ENCODE data around the gene CABP4.

CABP4 gene

DNA sequence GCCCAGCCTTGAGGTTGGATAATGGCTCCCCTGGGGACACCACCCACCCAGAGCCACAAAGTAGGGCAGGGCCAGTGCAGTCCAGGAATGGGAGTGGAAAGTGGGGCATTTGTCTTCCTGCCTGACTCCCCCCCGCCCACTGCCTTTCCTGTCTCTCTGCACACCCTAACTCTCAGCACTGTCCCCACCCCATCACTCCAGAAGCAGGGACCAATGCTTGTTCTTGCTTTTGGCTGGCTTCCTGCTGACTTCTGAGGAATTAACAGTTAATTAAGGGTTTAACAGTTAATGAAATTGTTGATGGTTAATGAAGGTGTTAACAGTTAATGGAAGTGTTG is 45.3 kb downstream of the CABP4 start:
- no peak for DNase-seq

DNA sequence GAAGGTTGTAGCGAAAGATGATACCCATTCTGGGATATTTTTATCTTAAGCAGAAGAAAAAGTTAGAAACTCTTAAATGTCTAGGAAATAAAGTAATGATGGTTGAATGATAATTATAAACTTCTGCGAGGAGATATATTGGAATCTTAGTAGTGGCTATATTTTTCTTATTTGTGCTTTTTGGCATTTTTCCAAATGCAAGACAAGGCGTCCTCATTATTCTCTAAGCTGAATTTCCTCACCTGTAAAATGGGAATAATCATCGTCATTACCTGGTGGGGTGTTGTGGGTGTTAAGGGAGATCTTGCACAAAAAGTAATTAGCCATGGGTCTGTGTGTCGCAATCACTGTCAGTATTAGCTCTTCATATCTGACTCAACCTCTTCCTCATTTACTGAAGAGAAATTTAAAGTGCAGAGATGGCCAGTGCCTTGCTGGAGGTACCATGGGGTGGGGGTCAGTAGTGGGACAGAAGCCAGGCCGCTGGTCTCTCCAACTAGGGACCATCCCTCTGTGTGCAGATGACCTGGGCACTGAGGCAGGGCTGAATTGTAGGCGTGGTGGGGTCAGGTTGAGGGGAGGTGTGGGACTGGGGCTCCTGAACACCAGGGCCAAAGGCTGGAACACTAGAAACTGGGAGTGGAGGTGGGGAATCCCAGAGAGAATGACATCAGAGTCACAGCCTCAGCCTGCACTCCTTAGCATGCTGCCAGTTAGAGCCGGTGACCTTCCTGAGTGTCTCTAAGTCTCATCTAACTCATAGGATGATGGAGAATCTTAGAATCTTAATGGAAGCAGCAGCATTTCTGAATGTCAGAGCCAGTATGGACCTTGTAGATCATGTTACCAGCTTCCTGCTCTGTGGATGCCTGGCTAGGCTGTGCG is 45.9 kb downstream of the CABP4 start:
- no peak for DNase-seq

GRCh38 chr11:67501854-67502253 is 46.7 kb downstream of the CABP4 start:
- no peak for DNase-seq

DNA sequence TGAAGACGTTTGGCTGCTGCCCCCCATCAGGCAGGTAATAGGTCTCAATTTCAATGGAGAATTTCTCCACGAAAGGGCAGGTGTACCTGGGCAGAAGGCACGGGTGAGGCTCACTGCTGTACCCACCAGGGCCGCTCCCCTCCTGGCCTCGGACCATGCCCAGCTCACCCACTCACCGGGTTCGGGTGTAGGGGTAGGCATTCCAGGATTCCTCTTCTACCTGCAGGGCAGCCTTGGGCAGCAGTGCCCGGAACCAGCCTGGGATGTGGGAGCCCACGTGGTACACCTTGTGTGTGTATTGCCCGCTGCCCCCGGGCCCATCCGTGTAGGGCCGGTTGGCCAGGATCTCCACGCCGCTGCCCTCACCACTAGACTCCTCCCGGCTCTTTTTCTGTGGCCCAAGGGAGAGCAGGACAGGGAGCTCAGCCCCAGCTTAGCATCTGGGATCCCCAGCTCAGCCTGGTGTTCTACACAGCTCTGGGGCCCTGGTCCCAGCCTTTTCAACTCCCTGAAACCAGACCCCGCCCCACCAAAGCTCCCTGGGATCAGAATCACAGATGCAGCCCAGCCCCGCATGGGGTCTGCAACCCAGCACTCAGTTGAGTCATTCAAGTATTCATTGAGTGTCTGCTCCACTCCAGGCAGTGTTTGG is 47.3 kb downstream of the CABP4 start:
- no peak for DNase-seq

DNA sequence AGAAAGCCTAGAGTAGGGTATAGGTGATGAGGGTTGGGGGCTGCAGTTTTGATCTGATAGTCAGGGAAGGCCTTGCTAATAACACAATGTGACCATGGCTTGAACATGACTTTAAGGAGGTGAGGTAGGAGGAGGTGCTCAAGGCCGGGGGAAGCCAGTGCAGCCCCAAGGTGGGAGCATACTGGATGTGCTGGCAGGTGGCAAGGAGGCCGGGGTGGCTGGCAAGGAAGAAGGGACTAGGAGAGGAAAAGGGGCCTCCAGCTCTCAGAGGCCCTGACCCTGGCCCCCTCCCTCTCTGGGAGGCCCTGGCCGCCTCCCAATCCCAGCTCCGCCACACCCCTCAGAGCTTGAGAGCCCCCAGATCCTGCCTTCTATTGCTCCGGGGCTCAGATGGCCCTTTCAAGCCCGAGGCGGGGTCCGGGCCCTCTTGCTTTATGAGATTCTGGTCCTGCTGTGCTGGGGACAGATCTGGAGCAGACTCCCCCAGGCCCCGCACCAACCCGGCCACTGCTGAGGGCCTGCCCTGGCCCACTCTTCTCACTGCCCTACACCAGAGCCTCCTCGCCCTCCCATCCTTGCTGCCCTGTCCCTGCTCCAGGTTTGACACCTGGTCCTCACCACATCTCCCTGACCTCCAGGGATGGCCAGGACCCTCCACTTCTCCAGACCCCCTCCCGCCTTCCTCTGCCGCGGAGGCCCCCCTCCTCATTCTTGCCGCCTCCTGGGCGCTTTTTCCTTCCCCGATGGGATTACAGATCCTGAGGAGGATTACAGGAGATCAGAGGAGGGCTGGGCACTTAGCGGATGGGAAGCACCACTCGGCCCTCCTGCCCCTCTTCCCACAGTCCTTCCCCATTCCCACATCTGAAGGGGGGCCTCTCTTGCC is 48.2 kb downstream of the CABP4 start:
- DNase-seq = no peak

DNA sequence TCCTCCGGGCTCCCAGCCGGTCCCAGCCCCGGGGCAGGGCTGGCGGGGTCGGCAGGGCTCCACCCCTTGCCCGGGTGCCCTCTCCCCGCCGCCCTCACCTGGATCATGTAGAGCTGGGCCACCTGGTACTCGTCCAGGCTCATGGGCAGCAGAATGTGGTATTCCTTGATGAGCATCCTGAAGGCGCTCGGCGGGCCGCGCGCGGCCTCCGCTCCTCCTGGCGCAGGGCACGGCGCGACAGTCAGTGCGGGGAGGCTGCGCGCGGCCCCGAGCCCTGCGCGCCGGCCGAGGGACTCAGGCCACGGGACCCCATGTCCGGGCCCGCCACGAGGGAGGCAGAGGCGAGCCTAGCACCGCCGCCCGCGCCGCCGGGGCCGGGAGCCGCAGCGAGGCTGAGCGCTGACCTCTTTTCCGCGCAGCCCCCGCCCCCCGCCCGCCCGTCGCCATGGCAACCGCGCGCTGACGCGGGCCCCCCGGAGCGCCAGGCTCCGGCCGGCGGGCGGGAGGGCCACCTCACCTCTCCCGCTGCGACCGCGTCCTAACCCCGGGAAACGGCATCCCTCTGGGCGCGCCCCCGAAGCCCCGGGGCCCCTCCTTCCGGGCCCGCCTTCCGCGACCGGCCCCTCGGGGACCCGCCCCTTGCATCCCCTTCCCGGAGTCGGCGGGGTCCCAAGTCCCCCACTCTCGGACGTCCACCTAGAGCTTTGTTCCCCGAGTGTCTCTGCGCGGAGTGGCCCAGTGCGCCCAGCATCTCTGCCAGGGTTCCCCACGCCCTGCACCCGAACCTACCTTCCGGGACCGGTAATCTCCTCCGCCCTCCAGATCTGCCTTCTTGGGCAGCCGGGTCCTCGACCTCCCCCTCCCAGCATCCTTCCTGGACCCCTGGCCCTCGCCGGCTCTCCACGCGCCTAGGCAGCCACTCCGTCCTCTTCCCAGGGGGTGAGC is 49.1 kb downstream of the CABP4 start:
- no peak for DNase-seq

DNA sequence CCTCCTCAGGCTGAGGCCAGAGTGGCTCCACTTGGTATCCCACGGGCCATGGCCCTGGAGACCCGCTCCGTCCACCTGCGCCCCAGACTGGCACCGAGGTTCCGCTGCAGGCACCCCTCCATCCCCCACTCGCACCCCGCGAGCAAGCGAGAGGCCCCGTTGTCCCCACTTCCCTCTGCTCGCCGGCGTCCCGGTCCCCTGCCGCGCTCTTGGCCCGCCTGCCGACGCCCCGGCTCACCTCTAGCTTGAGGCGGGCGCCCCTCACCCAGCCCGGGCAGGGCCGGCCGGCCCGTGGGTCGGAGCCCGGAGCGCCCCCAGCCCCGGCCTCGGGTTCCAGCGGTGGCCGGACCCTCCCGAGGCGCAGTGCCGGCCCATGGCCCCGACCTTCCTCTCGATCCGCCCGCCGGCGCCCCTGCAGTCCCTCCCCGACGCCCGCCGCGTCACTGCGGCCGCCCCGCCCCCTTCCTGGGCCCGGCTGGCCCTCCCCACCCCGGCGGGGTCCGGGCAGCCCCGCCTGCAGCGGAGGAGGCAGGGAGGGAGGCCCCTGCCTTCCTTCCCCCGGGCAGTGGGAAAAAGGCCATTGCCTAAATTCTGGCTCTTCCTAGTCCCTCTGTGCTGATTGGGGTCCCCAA is 49.9 kb downstream of the CABP4 start, which contains the start of gene PITPNM1:
PITPNM1 (minus strand) TSS at position 414 of the 632 bp plus-strand sequence. CDS start 1,183 bp downstream, outside the sequence.
- peak; percentile 25 for DNase-seq

DNA sequence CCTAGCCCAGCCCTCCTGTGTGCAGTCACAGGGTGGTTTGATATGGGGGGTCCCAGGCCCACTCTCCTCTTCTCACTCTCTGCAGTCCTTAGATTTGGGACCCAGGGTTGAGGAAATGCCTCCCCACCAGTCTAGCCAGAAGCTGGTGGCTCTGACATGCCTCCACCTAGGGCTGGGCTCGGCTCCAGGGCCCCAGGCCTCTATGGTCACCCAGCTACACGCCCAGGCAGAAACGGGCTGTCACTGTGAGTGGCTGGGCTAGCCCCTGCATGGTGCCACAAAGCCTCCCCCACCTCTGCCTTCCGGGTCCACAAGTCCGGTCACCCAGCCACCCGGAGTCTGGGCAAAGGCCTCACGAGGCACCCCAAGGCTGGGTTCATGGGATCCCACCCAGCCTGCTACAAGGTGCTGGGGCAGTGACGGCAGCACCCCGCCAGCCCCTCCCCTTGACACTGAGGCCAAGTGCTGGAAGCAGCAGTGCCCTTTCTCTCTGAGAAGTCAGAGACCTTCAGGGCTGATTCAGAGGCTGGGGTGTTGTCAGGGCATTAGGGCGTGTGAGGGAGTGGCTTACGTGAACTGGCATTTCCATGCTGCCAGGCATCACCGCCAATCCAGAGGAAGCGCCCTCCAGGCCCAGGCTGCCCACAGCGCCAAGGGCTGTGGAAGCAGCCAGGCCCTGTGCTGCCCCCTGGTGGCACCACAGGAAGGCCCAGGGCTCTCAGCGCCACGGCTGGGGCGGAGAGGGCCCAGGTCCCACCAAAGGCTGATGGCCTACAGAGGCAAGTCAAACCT is 50.6 kb downstream of the CABP4 start:
- DNase-seq = peak; percentile 73

DNA sequence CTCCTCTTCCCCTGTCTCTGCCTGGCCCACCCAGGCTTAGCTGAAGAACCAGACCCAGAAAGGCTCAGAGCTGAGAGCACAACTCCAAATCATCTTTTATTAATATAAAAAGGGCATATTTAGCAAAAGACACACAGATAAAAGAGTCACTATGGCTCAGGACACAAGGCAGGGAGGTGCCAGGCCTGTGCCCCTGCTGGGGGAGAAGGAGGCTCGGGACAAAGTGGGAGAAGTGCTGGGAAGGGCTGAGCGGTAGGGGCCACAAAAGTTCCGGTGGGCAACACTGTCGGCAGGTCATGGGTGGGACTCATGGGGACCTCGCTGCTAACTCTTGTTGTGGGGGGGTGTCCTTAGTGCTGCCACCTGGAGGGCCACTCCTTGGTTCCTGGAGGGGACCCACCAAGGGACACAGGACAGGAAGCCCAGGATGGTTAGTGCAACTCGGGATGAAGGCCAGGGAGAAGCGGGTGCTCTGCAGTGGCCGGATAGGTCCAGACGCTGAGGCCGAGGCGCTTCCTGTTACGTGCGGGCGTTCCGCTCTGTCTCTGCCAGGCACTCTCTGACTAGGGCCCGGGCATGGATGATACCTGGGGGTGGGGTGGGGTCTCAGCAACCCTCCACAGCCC is 51.4 kb downstream of the CABP4 start:
- no peak for DNase-seq

DNA sequence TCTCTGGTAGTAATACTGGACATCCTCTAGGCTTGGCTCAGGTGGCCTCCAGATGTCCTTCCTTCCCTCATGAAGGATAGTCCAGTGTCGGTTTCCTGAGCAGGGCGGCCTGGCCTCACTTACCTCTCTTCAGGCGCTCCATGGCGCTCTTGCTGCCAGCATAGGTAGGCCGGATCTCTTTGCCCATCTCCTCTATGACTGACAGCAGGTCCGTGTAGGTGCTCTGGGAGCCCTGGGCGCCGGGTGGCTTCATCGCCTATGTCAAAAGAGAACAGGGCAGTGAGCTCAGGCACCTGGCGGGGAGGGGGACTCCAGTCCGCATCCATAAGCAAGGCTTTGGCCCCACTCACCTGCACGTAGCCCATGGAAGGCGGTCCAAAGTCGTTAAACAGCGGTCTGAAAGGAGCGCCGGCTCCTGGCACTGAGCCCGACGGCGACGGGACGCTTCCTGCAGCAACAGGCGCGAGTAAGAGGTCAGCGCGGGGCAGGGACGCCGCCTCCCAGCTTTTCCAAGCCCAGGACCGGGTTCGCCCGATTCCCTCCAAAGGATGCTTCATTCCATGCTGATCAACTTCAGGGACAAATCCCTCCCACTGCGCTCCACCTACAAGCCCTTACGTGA is 52.2 kb downstream of the CABP4 start:
- no peak for DNase-seq

GRCh38 chr11:67507864-67508485 is 52.8 kb downstream of the CABP4 start, which contains the start of gene CDK2AP2:
Gene CDK2AP2, minus strand, starts transcription at chr11:67508162. Its CDS starts 80 bp downstream, at chr11:67508082.
- DNase-seq = peak; percentile 98

GRCh38 chr11:67508486-67509121 is 53.5 kb downstream of the CABP4 start:
- peak; percentile 96 for DNase-seq

DNA sequence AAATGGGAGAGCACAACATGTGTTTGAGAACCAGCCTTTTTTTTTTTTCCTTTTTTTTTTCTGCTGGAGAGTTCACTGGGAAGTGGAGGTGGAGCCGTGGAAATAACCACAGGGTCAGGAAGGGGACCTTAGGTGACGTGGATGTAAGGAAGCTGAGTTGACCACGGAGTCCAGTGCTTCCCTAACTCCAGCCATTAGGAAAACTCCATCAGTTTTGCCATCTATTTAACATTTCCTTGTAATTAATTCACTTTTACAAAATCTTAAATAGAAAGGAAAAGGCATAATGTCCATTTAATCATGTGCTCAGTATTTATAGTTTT is 54.8 kb downstream of the CABP4 start:
- DNase-seq = no peak

Data from NCI-H1436 (cell line).